Measurements from ENCODE around the gene EFCAB9.

EFCAB9 gene

DNA sequence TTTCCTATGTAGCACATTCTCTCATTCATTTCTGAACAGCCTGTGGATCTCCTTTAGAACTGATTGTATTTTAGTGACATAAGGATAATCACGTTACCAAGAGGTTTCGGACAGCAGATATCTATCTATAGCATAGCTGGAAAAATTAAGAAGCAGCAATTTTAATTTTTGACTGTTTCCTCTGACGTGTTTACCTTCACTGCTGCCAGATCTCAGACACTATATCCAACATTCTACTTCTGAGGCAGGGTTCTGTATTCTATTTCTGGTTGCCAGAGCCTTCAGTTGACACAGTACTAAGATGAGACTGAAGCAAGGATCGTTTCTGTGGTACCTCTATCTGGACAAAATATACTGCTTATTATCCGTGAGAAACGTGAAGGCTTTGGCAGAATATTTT, at the start of gene EFCAB9:
Gene EFCAB9 (plus strand): TSS at position 301 of the 400 bp plus-strand sequence. CDS start 1 bp downstream, at position 302.
- TF ChIP-seq, protein P1, sequence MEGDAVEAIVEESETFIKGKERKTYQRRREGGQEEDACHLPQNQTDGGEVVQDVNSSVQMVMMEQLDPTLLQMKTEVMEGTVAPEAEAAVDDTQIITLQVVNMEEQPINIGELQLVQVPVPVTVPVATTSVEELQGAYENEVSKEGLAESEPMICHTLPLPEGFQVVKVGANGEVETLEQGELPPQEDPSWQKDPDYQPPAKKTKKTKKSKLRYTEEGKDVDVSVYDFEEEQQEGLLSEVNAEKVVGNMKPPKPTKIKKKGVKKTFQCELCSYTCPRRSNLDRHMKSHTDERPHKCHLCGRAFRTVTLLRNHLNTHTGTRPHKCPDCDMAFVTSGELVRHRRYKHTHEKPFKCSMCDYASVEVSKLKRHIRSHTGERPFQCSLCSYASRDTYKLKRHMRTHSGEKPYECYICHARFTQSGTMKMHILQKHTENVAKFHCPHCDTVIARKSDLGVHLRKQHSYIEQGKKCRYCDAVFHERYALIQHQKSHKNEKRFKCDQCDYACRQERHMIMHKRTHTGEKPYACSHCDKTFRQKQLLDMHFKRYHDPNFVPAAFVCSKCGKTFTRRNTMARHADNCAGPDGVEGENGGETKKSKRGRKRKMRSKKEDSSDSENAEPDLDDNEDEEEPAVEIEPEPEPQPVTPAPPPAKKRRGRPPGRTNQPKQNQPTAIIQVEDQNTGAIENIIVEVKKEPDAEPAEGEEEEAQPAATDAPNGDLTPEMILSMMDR (IDR thresholded peaks at IDR 0.05; ENCODE audit: borderline replicate concordance, control extremely low read depth, extremely low read depth, insufficient read depth, missing control alignments), result no peak
- in situ Hi-C loops (cut with MboI; ENCODE audit: low sequenced_read_pairs, unreplicated experiment), result no loop called here
- no peak for DNase-seq (ENCODE audit: low spot score)

GRCh38 chr5:172144291-172144815, 49.6 kb upstream of the EFCAB9 start:
- DNase-seq (ENCODE audit: low spot score), result peak; percentile 66
- TF ChIP-seq, protein P1 (IDR thresholded peaks at IDR 0.05; ENCODE audit: borderline replicate concordance, control extremely low read depth, extremely low read depth, insufficient read depth, missing control alignments), result no peak
- in situ Hi-C loops (cut with MboI; ENCODE audit: low sequenced_read_pairs, unreplicated experiment), result no loop called here

GRCh38 chr5:172144931-172145869, 48.8 kb upstream of the EFCAB9 start:
- TF ChIP-seq, protein P1 (IDR thresholded peaks at IDR 0.05; ENCODE audit: borderline replicate concordance, control extremely low read depth, extremely low read depth, insufficient read depth, missing control alignments), result no peak
- no peak for DNase-seq (ENCODE audit: low spot score)
- in situ Hi-C loops (cut with MboI; ENCODE audit: low sequenced_read_pairs, unreplicated experiment), result no loop called here

GRCh38 chr5:172145870-172146747, 47.9 kb upstream of the EFCAB9 start:
- in situ Hi-C loops (cut with MboI; ENCODE audit: low sequenced_read_pairs, unreplicated experiment), result no loop called here
- no peak for DNase-seq (ENCODE audit: low spot score)
- TF ChIP-seq, protein P1 (IDR thresholded peaks at IDR 0.05; ENCODE audit: borderline replicate concordance, control extremely low read depth, extremely low read depth, insufficient read depth, missing control alignments), result no peak

- TF ChIP-seq, protein P1 (IDR thresholded peaks at IDR 0.05; ENCODE audit: borderline replicate concordance, control extremely low read depth, extremely low read depth, insufficient read depth, missing control alignments), result no peak
- in situ Hi-C loops (cut with MboI; ENCODE audit: low sequenced_read_pairs, unreplicated experiment), result no loop called here
- DNase-seq (ENCODE audit: low spot score), result no peak
These were observed 47.3 kb upstream of the EFCAB9 start for GRCh38 chr5:172146748-172147092.

- TF ChIP-seq, protein P1 (IDR thresholded peaks at IDR 0.05; ENCODE audit: borderline replicate concordance, control extremely low read depth, extremely low read depth, insufficient read depth, missing control alignments), result no peak
- in situ Hi-C loops (cut with MboI; ENCODE audit: low sequenced_read_pairs, unreplicated experiment), result no loop called here
- no peak for DNase-seq (ENCODE audit: low spot score)
These were observed 46.1 kb upstream of the EFCAB9 start for GRCh38 chr5:172147857-172148256.

All from GM13976 (cell line).